Measurements from ENCODE around the gene CSRNP3. TPM values are rescaled to one million over a fixed set of nuclear protein-coding genes. Genes with fewer than 3 reads are reported as not detected.

The CSRNP3 gene
- total RNA-seq, 1 experiment from 2014 or later = 39.5 TPM

- ChIA-PET CTCF (no interaction called here), POLR2A (ENCODE audit: low non-redundant PET) (no interaction called here)
- no peak overlapping the region for H3K27ac ChIP-seq (ENCODE audit: low read depth, low read length, poor library complexity, severe bottlenecking)
- no peaks in the 10 kb centered on the region for H3K4me1 ChIP-seq (ENCODE audit: insufficient read depth, low read length, poor library complexity, severe bottlenecking)
- no TSS peak for BruUV-seq (replicated peaks)
- H3K36me3 ChIP-seq (ENCODE audit: insufficient read depth, low read length, poor library complexity, severe bottlenecking) = peaks cover 4% of the 10 kb centered on the region
- H3K27me3 ChIP-seq (replicated peaks; ENCODE audit: insufficient read depth, low read depth, low read length, poor library complexity) = no peaks in the 10 kb centered on the region
- DNase-seq (ENCODE audit: low spot score) = no peak
- H3K4me3 ChIP-seq (ENCODE audit: low read depth, low read length, poor library complexity, severe bottlenecking) = no peak overlapping the region
- intact Hi-C loops (cut with micrococcal nuclease; ENCODE audit: unreplicated experiment) = no loop called here
- H3K9me3 ChIP-seq (ENCODE audit: low read depth, low read length, poor library complexity, severe bottlenecking) = peaks cover 2% of the 10 kb centered on the region
- TF ChIP-seq CTCF (conservative IDR thresholded peaks at IDR 0.05; ENCODE audit: low read depth, low read length) (no peak), EZH2 (IDR thresholded peaks at IDR 0.05; ENCODE audit: borderline replicate concordance, low read depth, low read length, poor library complexity, severe bottlenecking) (no peak)
Measured at GRCh38 chr2:165505514-165505913, 36.0 kb downstream of the CSRNP3 start.

GRCh38 chr2:165508927-165509326 is 39.4 kb downstream of the CSRNP3 start:
- ChIA-PET POLR2A (ENCODE audit: low non-redundant PET) (no interaction called here), CTCF (no interaction called here)
- peaks cover 3% of the 10 kb centered on the region for H3K9me3 ChIP-seq (ENCODE audit: low read depth, low read length, poor library complexity, severe bottlenecking)
- no peak overlapping the region for H3K4me3 ChIP-seq (ENCODE audit: low read depth, low read length, poor library complexity, severe bottlenecking)
- no peak for TF ChIP-seq CTCF (conservative IDR thresholded peaks at IDR 0.05; ENCODE audit: low read depth, low read length)
- TF ChIP-seq EZH2 (IDR thresholded peaks at IDR 0.05; ENCODE audit: borderline replicate concordance, low read depth, low read length, poor library complexity, severe bottlenecking) = no peak
- H3K36me3 ChIP-seq (ENCODE audit: insufficient read depth, low read length, poor library complexity, severe bottlenecking) = peaks cover 4% of the 10 kb centered on the region
- intact Hi-C loops (cut with micrococcal nuclease; ENCODE audit: unreplicated experiment) = no loop called here
- no peak for DNase-seq (ENCODE audit: low spot score)
- H3K27me3 ChIP-seq (replicated peaks; ENCODE audit: insufficient read depth, low read depth, low read length, poor library complexity) = no peaks in the 10 kb centered on the region
- no peaks in the 10 kb centered on the region for H3K4me1 ChIP-seq (ENCODE audit: insufficient read depth, low read length, poor library complexity, severe bottlenecking)
- no TSS peak for BruUV-seq (replicated peaks)
- no peak overlapping the region for H3K27ac ChIP-seq (ENCODE audit: low read depth, low read length, poor library complexity, severe bottlenecking)

- DNase-seq (ENCODE audit: low spot score) = no peak
- BruUV-seq (replicated peaks) = no TSS peak
- no peak for TF ChIP-seq EZH2 (IDR thresholded peaks at IDR 0.05; ENCODE audit: borderline replicate concordance, low read depth, low read length, poor library complexity, severe bottlenecking)
- no peak for TF ChIP-seq CTCF (conservative IDR thresholded peaks at IDR 0.05; ENCODE audit: low read depth, low read length)
- no peak overlapping the region for H3K4me3 ChIP-seq (ENCODE audit: low read depth, low read length, poor library complexity, severe bottlenecking)
- H3K9me3 ChIP-seq (ENCODE audit: low read depth, low read length, poor library complexity, severe bottlenecking) = peaks cover 3% of the 10 kb centered on the region
- intact Hi-C loops (cut with micrococcal nuclease; ENCODE audit: unreplicated experiment) = no loop called here
- ChIA-PET CTCF (interaction anchor here (0.6 kb wide), 1 partner anchor 56 kb away, joined by 4 read pairs; no protein-coding TSS in a partner anchor), POLR2A (ENCODE audit: low non-redundant PET) (no interaction called here)
- no peaks in the 10 kb centered on the region for H3K36me3 ChIP-seq (ENCODE audit: insufficient read depth, low read length, poor library complexity, severe bottlenecking)
- no peaks in the 10 kb centered on the region for H3K27me3 ChIP-seq (replicated peaks; ENCODE audit: insufficient read depth, low read depth, low read length, poor library complexity)
- no peaks in the 10 kb centered on the region for H3K4me1 ChIP-seq (ENCODE audit: insufficient read depth, low read length, poor library complexity, severe bottlenecking)
- no peak overlapping the region for H3K27ac ChIP-seq (ENCODE audit: low read depth, low read length, poor library complexity, severe bottlenecking)
Measured at GRCh38 chr2:165513479-165513878, 44.0 kb downstream of the CSRNP3 start.
